Central memory CD8-positive, alpha-beta T cell (primary cell): Measurements from ENCODE around the gene PIEZO2.
"Not testable (repeated sequence)": the region's sequence is repeated elsewhere in the genome, so short reads cannot be mapped to it uniquely, and the experiment has no call there.

Experiments
- ATAC-seq: fragments of 150-1000 bp; cut with Tn5 transposase; replicated peaks from 2 replicates; pipeline ENCODE4 v1.10.0; 2022; ENCODE audit warnings: mild to moderate bottlenecking, moderate FRiP score, moderate number of reproducible peaks; ENCODE audit not compliant: poor library complexity, severe bottlenecking; ENCODE audit errors: extremely low read depth
- DNase-seq, 2 donors: peaks; one replicate each; pipeline ENCODE4 v3.0.0; 2021; ENCODE audit warnings: low spot score in 2 of 2
- H3K27ac Mint-ChIP-seq: one replicate; pipeline ENCODE4 v1.8.0; 2022; ENCODE audit warnings: low read depth, mild to moderate bottlenecking, moderate library complexity, mixed read lengths
- H3K27me3 Mint-ChIP-seq: one replicate; pipeline ENCODE4 v1.8.0; 2022; ENCODE audit warnings: mixed read lengths
- H3K36me3 Mint-ChIP-seq: one replicate; pipeline ENCODE4 v1.8.0; 2022; ENCODE audit warnings: mild to moderate bottlenecking, moderate library complexity, mixed read lengths; ENCODE audit not compliant: insufficient read depth
- H3K4me1 Mint-ChIP-seq: one replicate; pipeline ENCODE4 v1.8.0; 2022; ENCODE audit warnings: mixed read lengths
- H3K4me3 Mint-ChIP-seq: one replicate; pipeline ENCODE4 v1.8.0; 2022; ENCODE audit warnings: mild to moderate bottlenecking, moderate library complexity, mixed read lengths
- H3K9me3 Mint-ChIP-seq: one replicate; pipeline ENCODE4 v1.8.0; 2022; ENCODE audit warnings: mixed read lengths

PIEZO2 gene

DNA sequence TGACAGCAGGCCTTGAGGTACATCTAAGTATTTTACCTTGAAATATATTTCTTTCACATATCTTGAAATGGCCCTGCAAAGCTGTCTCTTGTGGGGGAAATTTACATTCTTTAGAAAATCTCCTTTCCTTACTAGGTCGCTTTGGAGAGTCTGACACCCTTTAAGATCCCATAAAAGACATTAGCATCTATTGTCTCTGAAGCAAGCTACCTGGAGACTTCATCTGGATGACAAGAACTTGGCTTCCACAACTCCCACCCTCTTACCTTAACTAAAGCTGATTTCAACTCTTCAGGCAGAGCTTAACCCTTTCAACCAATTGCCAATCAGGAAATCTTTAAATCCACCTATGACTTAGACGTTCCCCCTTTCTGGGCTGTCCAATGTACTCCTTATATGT, 219.3 kb downstream of the PIEZO2 start:
- H3K9me3 Mint-ChIP-seq, result peaks cover 4% of the 10 kb centered on the region
- H3K27ac Mint-ChIP-seq, result no peak overlapping the region
- ATAC-seq (no peak), DNase-seq (no peak)
- no peaks in the 10 kb centered on the region for H3K4me1 Mint-ChIP-seq
- H3K4me3 Mint-ChIP-seq, result no peak overlapping the region
- no peaks in the 10 kb centered on the region for H3K36me3 Mint-ChIP-seq
- peaks cover 12% of the 10 kb centered on the region for H3K27me3 Mint-ChIP-seq

GRCh38 chr18:10928772-10929373, 220.5 kb downstream of the PIEZO2 start:
- Mint-ChIP-seq H3K27me3 (peaks cover 12% of the 10 kb centered on the region), H3K4me1 (no peaks in the 10 kb centered on the region), H3K27ac (no peak overlapping the region), H3K36me3 (no peaks in the 10 kb centered on the region), H3K9me3 (peaks cover 4% of the 10 kb centered on the region), H3K4me3 (no peak overlapping the region)
- ATAC-seq, result no peak
- no peak for DNase-seq

GRCh38 chr18:10928011-10928771, 221.2 kb downstream of the PIEZO2 start:
- Mint-ChIP-seq H3K4me1 (no peaks in the 10 kb centered on the region), H3K36me3 (no peaks in the 10 kb centered on the region), H3K4me3 (no peak overlapping the region), H3K27ac (no peak overlapping the region), H3K9me3 (peaks cover 4% of the 10 kb centered on the region), H3K27me3 (peaks cover 12% of the 10 kb centered on the region)
- ATAC-seq, result no peak
- DNase-seq, result no peak

GRCh38 chr18:10927286-10927992, 221.9 kb downstream of the PIEZO2 start:
- H3K9me3 Mint-ChIP-seq, result peaks cover 3% of the 10 kb centered on the region
- no peak overlapping the region for H3K4me3 Mint-ChIP-seq
- no peak for DNase-seq
- H3K36me3 Mint-ChIP-seq, result no peaks in the 10 kb centered on the region
- H3K27me3 Mint-ChIP-seq, result peaks cover 12% of the 10 kb centered on the region
- no peak overlapping the region for H3K27ac Mint-ChIP-seq
- ATAC-seq, result no peak
- no peaks in the 10 kb centered on the region for H3K4me1 Mint-ChIP-seq

GRCh38 chr18:10926621-10927161, 222.7 kb downstream of the PIEZO2 start:
- Mint-ChIP-seq H3K9me3 (no peaks in the 10 kb centered on the region), H3K27me3 (peaks cover 12% of the 10 kb centered on the region), H3K4me3 (no peak overlapping the region), H3K4me1 (no peaks in the 10 kb centered on the region), H3K27ac (no peak overlapping the region), H3K36me3 (no peaks in the 10 kb centered on the region)
- ATAC-seq, result no peak
- DNase-seq, result no peak

DNA sequence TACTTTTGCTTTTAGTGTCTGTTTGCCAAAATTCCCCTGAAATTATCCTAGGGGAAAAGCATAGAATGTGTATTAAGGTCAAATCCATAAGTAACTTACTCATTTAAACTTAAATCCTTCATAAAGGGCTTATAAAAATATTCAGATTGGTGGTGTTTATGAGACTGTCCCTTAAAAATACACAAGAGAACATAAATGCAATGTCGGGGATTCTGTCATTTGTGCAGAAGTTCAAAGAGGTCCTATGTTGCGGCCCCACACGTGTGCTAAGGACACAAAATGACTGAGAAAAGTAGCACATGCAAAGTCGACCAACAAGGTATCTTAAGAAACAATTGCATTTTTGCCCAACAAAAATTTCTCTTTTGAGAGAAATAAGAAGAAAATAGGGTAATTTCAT, 225.1 kb downstream of the PIEZO2 start:
- Mint-ChIP-seq H3K36me3 (no peaks in the 10 kb centered on the region), H3K4me3 (no peak overlapping the region), H3K27me3 (peaks cover 12% of the 10 kb centered on the region), H3K9me3 (no peaks in the 10 kb centered on the region), H3K4me1 (no peaks in the 10 kb centered on the region), H3K27ac (no peak overlapping the region)
- ATAC-seq, result no peak
- no peak for DNase-seq

DNA sequence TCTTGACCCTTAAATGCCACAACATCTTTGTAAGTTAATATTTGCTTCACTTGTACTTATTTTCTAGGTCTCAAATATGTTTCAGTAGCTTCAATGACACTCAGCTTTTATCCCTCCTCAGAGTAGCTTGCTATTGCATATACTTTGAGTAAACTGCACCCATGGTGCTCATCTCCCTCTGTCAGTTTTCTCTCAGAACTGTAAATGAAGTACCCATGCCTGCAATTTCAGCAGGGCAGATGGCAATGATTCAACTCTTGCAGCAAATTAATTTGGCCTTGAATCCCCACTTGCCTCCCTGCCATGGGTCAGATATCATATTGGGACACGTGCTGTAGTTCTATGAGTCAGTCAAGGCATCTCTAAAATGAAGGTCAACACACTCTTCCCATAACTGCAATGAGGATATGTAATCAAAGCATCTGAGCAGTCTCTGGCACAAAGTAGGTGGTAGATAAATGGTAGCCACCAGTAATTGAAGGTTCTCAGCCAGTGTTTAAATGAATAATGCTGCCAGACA, 225.8 kb downstream of the PIEZO2 start:
- Mint-ChIP-seq H3K27me3 (peaks cover 12% of the 10 kb centered on the region), H3K4me1 (no peaks in the 10 kb centered on the region), H3K9me3 (no peaks in the 10 kb centered on the region), H3K36me3 (no peaks in the 10 kb centered on the region), H3K27ac (no peak overlapping the region), H3K4me3 (no peak overlapping the region)
- no peak for ATAC-seq
- DNase-seq, result no peak

DNA sequence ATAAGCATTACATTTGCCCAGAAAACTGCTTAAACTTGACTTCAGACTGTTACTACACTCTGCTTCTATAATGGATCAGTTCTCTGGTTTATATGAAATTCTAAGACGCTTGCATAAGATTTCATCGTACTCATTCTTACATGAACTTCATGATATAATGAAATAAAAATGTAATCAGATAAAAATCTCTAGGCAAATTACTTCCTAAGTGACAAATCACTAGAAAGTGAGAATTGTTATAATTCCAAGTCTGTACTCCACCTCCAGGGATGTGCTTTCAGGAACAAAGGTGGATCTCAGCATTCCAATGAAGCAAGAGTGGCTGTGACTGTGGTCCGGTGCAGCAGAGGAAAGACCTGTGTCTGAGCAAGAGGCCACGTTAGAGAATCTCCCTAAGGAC, 226.2 kb downstream of the PIEZO2 start:
- no peaks in the 10 kb centered on the region for H3K9me3 Mint-ChIP-seq
- no peak for ATAC-seq
- DNase-seq, result no peak
- H3K27me3 Mint-ChIP-seq, result peaks cover 12% of the 10 kb centered on the region
- no peaks in the 10 kb centered on the region for H3K36me3 Mint-ChIP-seq
- H3K27ac Mint-ChIP-seq, result no peak overlapping the region
- H3K4me3 Mint-ChIP-seq, result no peak overlapping the region
- H3K4me1 Mint-ChIP-seq, result no peaks in the 10 kb centered on the region

DNA sequence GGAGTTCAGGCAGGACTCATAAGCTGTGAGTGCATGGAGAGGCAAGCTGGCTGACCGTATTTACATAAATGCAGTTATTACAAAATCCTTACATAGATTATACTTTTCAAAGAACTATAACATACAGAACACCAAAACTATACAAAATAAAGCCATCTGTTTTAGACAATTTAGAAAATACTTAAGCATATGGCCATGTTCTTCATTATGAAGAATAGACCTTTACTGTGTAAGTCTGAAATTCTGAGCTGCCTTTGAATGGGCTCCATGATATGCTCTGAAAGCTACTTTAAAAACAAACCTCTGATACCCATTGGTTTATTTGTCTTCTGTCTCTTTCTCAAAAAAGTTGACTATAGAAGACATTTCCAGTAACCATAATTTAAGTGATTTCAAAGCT, 226.7 kb downstream of the PIEZO2 start:
- not testable (repeated sequence) for H3K36me3 Mint-ChIP-seq, H3K27ac Mint-ChIP-seq, DNase-seq, H3K9me3 Mint-ChIP-seq, ATAC-seq, H3K4me1 Mint-ChIP-seq, H3K4me3 Mint-ChIP-seq
- H3K27me3 Mint-ChIP-seq, result peaks cover 12% of the 10 kb centered on the region

- H3K27me3 Mint-ChIP-seq, H3K36me3 Mint-ChIP-seq, H3K9me3 Mint-ChIP-seq, H3K4me3 Mint-ChIP-seq, H3K27ac Mint-ChIP-seq, DNase-seq, H3K4me1 Mint-ChIP-seq, ATAC-seq: not testable (repeated sequence)
Measured at GRCh38 chr18:10920309-10920708, 229.1 kb downstream of the PIEZO2 start.

- ATAC-seq (no peak), DNase-seq (no peak)
- no peaks in the 10 kb centered on the region for H3K4me1 Mint-ChIP-seq
- H3K9me3 Mint-ChIP-seq, result no peaks in the 10 kb centered on the region
- no peak overlapping the region for H3K4me3 Mint-ChIP-seq
- no peaks in the 10 kb centered on the region for H3K27me3 Mint-ChIP-seq
- H3K27ac Mint-ChIP-seq, result no peak overlapping the region
- H3K36me3 Mint-ChIP-seq, result no peaks in the 10 kb centered on the region
Measured at GRCh38 chr18:10919851-10920250, 229.5 kb downstream of the PIEZO2 start.

- DNase-seq, result no peak
- Mint-ChIP-seq H3K36me3 (no peaks in the 10 kb centered on the region), H3K27ac (no peak overlapping the region), H3K27me3 (no peaks in the 10 kb centered on the region), H3K9me3 (no peaks in the 10 kb centered on the region), H3K4me1 (no peaks in the 10 kb centered on the region), H3K4me3 (no peak overlapping the region)
- no peak for ATAC-seq
Measured at GRCh38 chr18:10916865-10917264, 232.5 kb downstream of the PIEZO2 start.
